ENCODE data around the gene GSK3B.

The GSK3B gene

GRCh38 chr3:120081719-120082118, 12.5 kb downstream of the GSK3B start:
- no peak overlapping the region for H3K27ac ChIP-seq (ENCODE audit: low read depth, low read length)
- no peaks in the 10 kb centered on the region for H3K36me3 ChIP-seq (ENCODE audit: control insufficient read depth in 5 of 5, insufficient read depth in 5 of 5, low read length in 5 of 5)
- H3K27me3 ChIP-seq (ENCODE audit: control insufficient read depth in 5 of 5, insufficient read depth in 4 of 5, low read length in 5 of 5): no peaks in the 10 kb centered on the region
- H3K4me3 ChIP-seq (ENCODE audit: low read depth in 1 of 5, low read length in 5 of 5): no peak overlapping the region
- no peaks in the 10 kb centered on the region for H3K9me3 ChIP-seq (ENCODE audit: control insufficient read depth in 5 of 5, low read length in 5 of 5)
- H3K4me1 ChIP-seq (ENCODE audit: control insufficient read depth in 5 of 5, insufficient read depth in 5 of 5, low read length in 5 of 5): peaks cover 0 to 10% (median 5%) of the 10 kb centered on the region in 5 donors
- H3K9ac ChIP-seq (ENCODE audit: low read length in 5 of 5): no peak overlapping the region

GRCh38 chr3:120080836-120081235, 13.4 kb downstream of the GSK3B start:
- H3K27ac ChIP-seq (ENCODE audit: low read depth, low read length): no peak overlapping the region

GRCh38 chr3:120077731-120078130, 16.5 kb downstream of the GSK3B start:
- H3K9ac ChIP-seq (ENCODE audit: low read length in 5 of 5): no peak overlapping the region
- no peaks in the 10 kb centered on the region for H3K9me3 ChIP-seq (ENCODE audit: control insufficient read depth in 5 of 5, low read length in 5 of 5)
- no peaks in the 10 kb centered on the region for H3K27me3 ChIP-seq (ENCODE audit: control insufficient read depth in 5 of 5, insufficient read depth in 4 of 5, low read length in 5 of 5)
- H3K4me1 ChIP-seq (ENCODE audit: control insufficient read depth in 5 of 5, insufficient read depth in 5 of 5, low read length in 5 of 5): peaks cover 0 to 5% (median 4%) of the 10 kb centered on the region in 5 donors
- no peak overlapping the region for H3K4me3 ChIP-seq (ENCODE audit: low read depth in 1 of 5, low read length in 5 of 5)
- no peak overlapping the region for H3K27ac ChIP-seq (ENCODE audit: low read depth, low read length)
- no peaks in the 10 kb centered on the region for H3K36me3 ChIP-seq (ENCODE audit: control insufficient read depth in 5 of 5, insufficient read depth in 5 of 5, low read length in 5 of 5)

More at GRCh38 chr3:120080836-120081235, 13.4 kb downstream of the GSK3B start:
- Histone ChIP-seq H3K9me3 (ENCODE audit: control insufficient read depth in 5 of 5, low read length in 5 of 5) (no peaks in the 10 kb centered on the region), H3K27me3 (ENCODE audit: control insufficient read depth in 5 of 5, insufficient read depth in 4 of 5, low read length in 5 of 5) (no peaks in the 10 kb centered on the region), H3K36me3 (ENCODE audit: control insufficient read depth in 5 of 5, insufficient read depth in 5 of 5, low read length in 5 of 5) (no peaks in the 10 kb centered on the region), H3K4me1 (ENCODE audit: control insufficient read depth in 5 of 5, insufficient read depth in 5 of 5, low read length in 5 of 5) (peaks cover 0 to 10% (median 5%) of the 10 kb centered on the region in 5 donors), H3K4me3 (ENCODE audit: low read depth in 1 of 5, low read length in 5 of 5) (no peak overlapping the region), H3K9ac (ENCODE audit: low read length in 5 of 5) (no peak overlapping the region)

- no peaks in the 10 kb centered on the region for H3K36me3 ChIP-seq (ENCODE audit: control insufficient read depth in 5 of 5, insufficient read depth in 5 of 5, low read length in 5 of 5)
Measured at GRCh38 chr3:120072867-120073525, 21.3 kb downstream of the GSK3B start.

GRCh38 chr3:120071259-120071658, 23.0 kb downstream of the GSK3B start:
- no peak overlapping the region for H3K27ac ChIP-seq (ENCODE audit: low read depth, low read length)
- peaks cover 0 to 11% (median 5%) of the 10 kb centered on the region in 5 donors for H3K4me1 ChIP-seq (ENCODE audit: control insufficient read depth in 5 of 5, insufficient read depth in 5 of 5, low read length in 5 of 5)
- no peaks in the 10 kb centered on the region for H3K36me3 ChIP-seq (ENCODE audit: control insufficient read depth in 5 of 5, insufficient read depth in 5 of 5, low read length in 5 of 5)
- H3K9ac ChIP-seq (ENCODE audit: low read length in 5 of 5): no peak overlapping the region
- no peaks in the 10 kb centered on the region for H3K27me3 ChIP-seq (ENCODE audit: control insufficient read depth in 5 of 5, insufficient read depth in 4 of 5, low read length in 5 of 5)
- H3K4me3 ChIP-seq (ENCODE audit: low read depth in 1 of 5, low read length in 5 of 5): no peak overlapping the region
- no peaks in the 10 kb centered on the region for H3K9me3 ChIP-seq (ENCODE audit: control insufficient read depth in 5 of 5, low read length in 5 of 5)

More at GRCh38 chr3:120072867-120073525, 21.3 kb downstream of the GSK3B start:
- Histone ChIP-seq H3K4me3 (ENCODE audit: low read depth in 1 of 5, low read length in 5 of 5) (no peak overlapping the region), H3K9ac (ENCODE audit: low read length in 5 of 5) (no peak overlapping the region), H3K9me3 (ENCODE audit: control insufficient read depth in 5 of 5, low read length in 5 of 5) (no peaks in the 10 kb centered on the region), H3K27me3 (ENCODE audit: control insufficient read depth in 5 of 5, insufficient read depth in 4 of 5, low read length in 5 of 5) (no peaks in the 10 kb centered on the region), H3K27ac (ENCODE audit: low read depth, low read length) (no peak overlapping the region), H3K4me1 (ENCODE audit: control insufficient read depth in 5 of 5, insufficient read depth in 5 of 5, low read length in 5 of 5) (peaks cover 0 to 13% (median 7%) of the 10 kb centered on the region in 5 donors)

- Histone ChIP-seq H3K27me3 (ENCODE audit: control insufficient read depth in 5 of 5, insufficient read depth in 4 of 5, low read length in 5 of 5) (no peaks in the 10 kb centered on the region), H3K9me3 (ENCODE audit: control insufficient read depth in 5 of 5, low read length in 5 of 5) (peaks cover 0 to 1% (median 0%) of the 10 kb centered on the region in 5 donors), H3K27ac (ENCODE audit: low read depth, low read length) (no peak overlapping the region), H3K36me3 (ENCODE audit: control insufficient read depth in 5 of 5, insufficient read depth in 5 of 5, low read length in 5 of 5) (no peaks in the 10 kb centered on the region), H3K4me1 (ENCODE audit: control insufficient read depth in 5 of 5, insufficient read depth in 5 of 5, low read length in 5 of 5) (peaks cover 0 to 11% (median 5%) of the 10 kb centered on the region in 5 donors), H3K4me3 (ENCODE audit: low read depth in 1 of 5, low read length in 5 of 5) (no peak overlapping the region), H3K9ac (ENCODE audit: low read length in 5 of 5) (no peak overlapping the region)
Measured at GRCh38 chr3:120070263-120070981, 23.8 kb downstream of the GSK3B start.

GRCh38 chr3:120067083-120067482, 27.2 kb downstream of the GSK3B start:
- Histone ChIP-seq H3K9me3 (ENCODE audit: control insufficient read depth in 5 of 5, low read length in 5 of 5) (peaks cover 0 to 3% (median 0%) of the 10 kb centered on the region in 5 donors), H3K27ac (ENCODE audit: low read depth, low read length) (no peak overlapping the region), H3K4me1 (ENCODE audit: control insufficient read depth in 5 of 5, insufficient read depth in 5 of 5, low read length in 5 of 5) (peaks cover 0 to 11% (median 9%) of the 10 kb centered on the region in 5 donors), H3K9ac (ENCODE audit: low read length in 5 of 5) (no peak overlapping the region), H3K4me3 (ENCODE audit: low read depth in 1 of 5, low read length in 5 of 5) (no peak overlapping the region), H3K27me3 (ENCODE audit: control insufficient read depth in 5 of 5, insufficient read depth in 4 of 5, low read length in 5 of 5) (no peaks in the 10 kb centered on the region), H3K36me3 (ENCODE audit: control insufficient read depth in 5 of 5, insufficient read depth in 5 of 5, low read length in 5 of 5) (no peaks in the 10 kb centered on the region)

GRCh38 chr3:120066634-120067033, 27.6 kb downstream of the GSK3B start:
- H3K9me3 ChIP-seq (ENCODE audit: control insufficient read depth in 5 of 5, low read length in 5 of 5): peaks cover 0 to 3% (median 0%) of the 10 kb centered on the region in 5 donors
- no peak overlapping the region for H3K9ac ChIP-seq (ENCODE audit: low read length in 5 of 5)
- H3K4me1 ChIP-seq (ENCODE audit: control insufficient read depth in 5 of 5, insufficient read depth in 5 of 5, low read length in 5 of 5): peaks cover 0 to 11% (median 9%) of the 10 kb centered on the region in 5 donors
- H3K27ac ChIP-seq (ENCODE audit: low read depth, low read length): no peak overlapping the region
- no peaks in the 10 kb centered on the region for H3K36me3 ChIP-seq (ENCODE audit: control insufficient read depth in 5 of 5, insufficient read depth in 5 of 5, low read length in 5 of 5)
- no peaks in the 10 kb centered on the region for H3K27me3 ChIP-seq (ENCODE audit: control insufficient read depth in 5 of 5, insufficient read depth in 4 of 5, low read length in 5 of 5)
- H3K4me3 ChIP-seq (ENCODE audit: low read depth in 1 of 5, low read length in 5 of 5): no peak overlapping the region

- H3K9me3 ChIP-seq (ENCODE audit: control insufficient read depth in 5 of 5, low read length in 5 of 5): peaks cover 0 to 3% (median 0%) of the 10 kb centered on the region in 5 donors
- H3K9ac ChIP-seq (ENCODE audit: low read length in 5 of 5): no peak overlapping the region
- H3K27me3 ChIP-seq (ENCODE audit: control insufficient read depth in 5 of 5, insufficient read depth in 4 of 5, low read length in 5 of 5): no peaks in the 10 kb centered on the region
- H3K4me1 ChIP-seq (ENCODE audit: control insufficient read depth in 5 of 5, insufficient read depth in 5 of 5, low read length in 5 of 5): peaks cover under 1 to 13% (median 10%) of the 10 kb centered on the region in 5 donors
- H3K4me3 ChIP-seq (ENCODE audit: low read depth in 1 of 5, low read length in 5 of 5): no peak overlapping the region
- no peak overlapping the region for H3K27ac ChIP-seq (ENCODE audit: low read depth, low read length)
- no peaks in the 10 kb centered on the region for H3K36me3 ChIP-seq (ENCODE audit: control insufficient read depth in 5 of 5, insufficient read depth in 5 of 5, low read length in 5 of 5)
Measured at GRCh38 chr3:120064641-120065040, 29.6 kb downstream of the GSK3B start.

- Histone ChIP-seq H3K4me1 (ENCODE audit: control insufficient read depth in 5 of 5, insufficient read depth in 5 of 5, low read length in 5 of 5) (peaks cover 3 to 17% (median 14%) of the 10 kb centered on the region in 5 donors), H3K9ac (ENCODE audit: low read length in 5 of 5) (no peak overlapping the region), H3K4me3 (ENCODE audit: low read depth in 1 of 5, low read length in 5 of 5) (no peak overlapping the region), H3K27ac (ENCODE audit: low read depth, low read length) (no peak overlapping the region), H3K27me3 (ENCODE audit: control insufficient read depth in 5 of 5, insufficient read depth in 4 of 5, low read length in 5 of 5) (no peaks in the 10 kb centered on the region), H3K36me3 (ENCODE audit: control insufficient read depth in 5 of 5, insufficient read depth in 5 of 5, low read length in 5 of 5) (no peaks in the 10 kb centered on the region), H3K9me3 (ENCODE audit: control insufficient read depth in 5 of 5, low read length in 5 of 5) (peaks cover 0 to 3% (median 0%) of the 10 kb centered on the region in 5 donors)
Measured at GRCh38 chr3:120062474-120062873, 31.8 kb downstream of the GSK3B start.

Data from subcutaneous abdominal adipose tissue (tissue), 5 donors.